ENCODE results near the gene PPM1H. TPM values are rescaled to one million over a fixed set of nuclear protein-coding genes. Genes with fewer than 3 reads are reported as not detected.
A peak's percentile ranks its signal among the peaks of the same experiment; 100 is the strongest.
"Not testable (repeated sequence)": the region's sequence is repeated elsewhere in the genome, so short reads cannot be mapped to it uniquely, and the experiment has no call there.

The PPM1H gene
- total RNA-seq, 1 experiment from 2014 or later = 65.7 TPM

DNA sequence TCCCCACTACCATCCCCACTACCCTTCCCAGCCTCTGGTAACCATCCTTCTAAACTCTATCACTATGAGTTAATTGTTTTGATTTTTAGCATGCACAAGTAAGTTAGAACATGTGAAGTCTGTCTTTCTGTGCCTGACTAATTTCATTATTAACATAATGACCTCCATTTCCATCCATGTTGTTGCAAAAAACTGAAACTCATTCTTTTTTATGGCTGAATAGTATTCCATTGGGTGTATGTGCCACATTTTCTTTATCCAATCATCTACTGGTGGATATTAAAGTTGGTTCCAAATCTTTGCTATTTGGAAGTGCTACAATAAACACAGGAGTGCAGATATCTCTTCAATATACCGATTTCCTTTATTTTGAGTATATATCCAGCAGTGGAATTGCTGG, 13.2 kb upstream of the PPM1H start:
- in situ Hi-C loops (cut with HindIII; ENCODE audit: low sequenced_read_pairs) = no loop called here

GRCh38 chr12:62947364-62947763, 12.4 kb upstream of the PPM1H start:
- in situ Hi-C loops (cut with HindIII; ENCODE audit: low sequenced_read_pairs) = no loop called here
- DNase-seq (ENCODE audit: low spot score) = no peak

More for the DNA sequence above, 13.2 kb upstream of the PPM1H start:
- no peak for DNase-seq (ENCODE audit: low spot score)

- in situ Hi-C loops (cut with HindIII; ENCODE audit: low sequenced_read_pairs) = no loop called here
- no peak for DNase-seq (ENCODE audit: low spot score)
Measured at GRCh38 chr12:62943779-62944395, 8.9 kb upstream of the PPM1H start.

GRCh38 chr12:62942316-62942715, 7.4 kb upstream of the PPM1H start:
- in situ Hi-C loops (cut with HindIII; ENCODE audit: low sequenced_read_pairs); DNase-seq (ENCODE audit: low spot score): not testable (repeated sequence)

DNA sequence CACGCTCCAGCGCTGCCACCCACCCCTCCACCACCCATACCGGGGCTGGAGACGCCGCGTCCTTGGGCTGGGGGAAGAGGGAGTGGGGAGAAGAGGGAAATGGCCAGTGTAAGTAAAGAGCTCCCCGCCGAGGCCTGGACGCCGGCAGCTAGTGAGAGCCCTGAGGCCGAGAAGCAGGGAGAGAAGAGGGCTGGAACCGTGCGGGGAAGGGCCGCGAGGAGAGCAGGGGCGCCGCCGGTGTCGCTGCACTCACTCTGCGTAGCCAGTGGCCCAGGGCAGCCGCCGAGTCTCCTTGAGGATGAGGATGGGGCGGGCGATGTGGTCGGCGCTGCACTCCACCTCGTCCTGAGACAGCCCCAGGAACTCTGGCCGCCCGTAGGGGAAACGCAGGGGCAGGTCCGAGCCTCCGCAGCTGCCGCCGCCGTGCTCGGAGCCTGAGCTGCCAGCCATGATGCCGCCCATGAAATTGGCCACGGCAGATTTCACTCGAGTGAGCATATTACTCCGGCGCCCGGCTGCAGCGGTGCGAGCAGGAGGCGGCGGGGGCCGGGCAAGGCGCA, 631 bp downstream of the PPM1H start:
- in situ Hi-C loops (cut with HindIII; ENCODE audit: low sequenced_read_pairs) = no loop called here
- peak; percentile 63 for DNase-seq (ENCODE audit: low spot score)

- in situ Hi-C loops (cut with HindIII; ENCODE audit: low sequenced_read_pairs) = no loop called here
- no peak for DNase-seq (ENCODE audit: low spot score)
Measured at GRCh38 chr12:62933602-62934238, 1.2 kb downstream of the PPM1H start.

DNA sequence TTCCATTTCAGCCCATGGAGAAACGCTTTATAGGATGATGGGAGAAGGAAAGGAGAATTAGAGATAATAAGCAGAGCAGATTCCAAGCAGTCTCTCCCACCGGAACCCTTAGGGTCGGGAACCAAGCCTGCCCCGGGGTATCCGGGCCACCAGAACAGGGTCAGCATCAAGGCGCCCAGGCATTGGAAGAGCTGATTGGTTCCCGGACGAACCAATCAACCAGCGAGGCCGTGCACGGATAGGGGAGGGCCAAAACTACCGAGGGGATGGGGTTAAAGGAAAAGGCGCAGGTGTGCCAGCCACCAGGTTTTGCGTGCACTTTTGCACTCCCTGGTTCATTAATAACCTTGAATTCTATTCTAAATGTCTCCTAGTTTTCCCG, 1.7 kb downstream of the PPM1H start:
- peak; percentile 98 for DNase-seq (ENCODE audit: low spot score)
- in situ Hi-C loops (cut with HindIII; ENCODE audit: low sequenced_read_pairs) = no loop called here

DNA sequence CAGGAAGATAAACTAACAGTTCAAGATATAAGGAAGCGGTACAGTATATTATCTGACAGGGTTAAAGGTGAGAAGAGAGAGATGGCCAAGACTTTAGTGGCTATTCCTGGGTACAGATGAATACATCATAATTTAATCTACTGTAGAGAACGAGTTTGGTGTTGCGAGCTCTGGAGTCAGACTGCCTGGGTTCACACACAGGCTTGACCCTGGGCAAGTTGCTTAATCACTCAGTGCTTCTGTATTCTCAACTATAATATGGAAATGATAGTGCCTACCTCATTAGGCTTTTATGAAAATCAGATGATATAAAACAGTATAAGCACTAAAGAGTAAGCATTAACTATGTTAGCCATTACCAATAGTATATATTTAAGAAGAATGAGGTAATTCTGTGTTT, 3.5 kb downstream of the PPM1H start:
- no peak for DNase-seq (ENCODE audit: low spot score)
- in situ Hi-C loops (cut with HindIII; ENCODE audit: low sequenced_read_pairs) = no loop called here

GRCh38 chr12:62930546-62931425, 4.2 kb downstream of the PPM1H start:
- in situ Hi-C loops (cut with HindIII; ENCODE audit: low sequenced_read_pairs) = no loop called here
- peak; percentile 68 for DNase-seq (ENCODE audit: low spot score)

DNA sequence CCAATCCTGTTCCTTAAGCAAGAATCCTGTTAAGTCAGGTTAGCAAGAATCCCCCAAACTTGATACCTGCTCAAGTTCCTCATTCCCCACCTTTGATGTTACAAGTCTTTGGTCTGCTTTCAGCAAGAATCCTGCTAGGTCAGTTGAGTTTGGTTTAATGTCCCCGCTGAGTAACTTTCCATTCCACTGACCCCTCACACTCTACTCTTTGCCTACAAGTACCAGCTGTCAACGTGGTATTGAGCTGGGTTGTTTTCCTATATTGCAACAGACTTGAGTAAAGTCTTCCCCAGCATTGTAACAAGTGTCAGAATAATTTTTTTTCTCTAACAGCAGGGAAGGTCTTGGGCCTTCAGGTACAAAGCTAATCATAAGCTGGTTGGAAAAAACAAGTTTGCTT, 6.3 kb downstream of the PPM1H start:
- in situ Hi-C loops (cut with HindIII; ENCODE audit: low sequenced_read_pairs) = no loop called here
- DNase-seq (ENCODE audit: low spot score) = no peak

- DNase-seq (ENCODE audit: low spot score) = no peak
- in situ Hi-C loops (cut with HindIII; ENCODE audit: low sequenced_read_pairs) = no loop called here
Measured at GRCh38 chr12:62925680-62926079, 9.3 kb downstream of the PPM1H start.

DNA sequence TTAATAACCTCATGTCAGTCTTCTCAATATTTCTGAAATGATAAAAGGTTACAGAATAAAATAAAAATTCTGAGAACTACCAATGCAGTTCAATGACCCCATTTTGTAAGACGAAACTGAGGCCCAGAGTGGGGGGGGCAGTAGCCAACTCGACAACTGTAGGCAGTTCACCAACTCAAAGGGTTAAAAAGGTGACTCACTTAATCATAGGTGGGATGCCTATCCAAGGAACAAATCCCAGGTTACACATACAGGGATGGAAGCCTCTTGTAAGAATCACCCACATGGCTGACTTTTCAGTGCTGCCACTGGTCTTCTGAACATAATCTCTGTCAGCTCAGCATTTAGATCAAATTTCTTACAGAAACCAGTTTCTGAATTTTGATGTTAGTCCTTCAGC, 10.9 kb downstream of the PPM1H start:
- in situ Hi-C loops (cut with HindIII; ENCODE audit: low sequenced_read_pairs) = no loop called here
- no peak for DNase-seq (ENCODE audit: low spot score)

- in situ Hi-C loops (cut with HindIII; ENCODE audit: low sequenced_read_pairs) = no loop called here
- no peak for DNase-seq (ENCODE audit: low spot score)
Measured at GRCh38 chr12:62922539-62922938, 12.4 kb downstream of the PPM1H start.

DNA sequence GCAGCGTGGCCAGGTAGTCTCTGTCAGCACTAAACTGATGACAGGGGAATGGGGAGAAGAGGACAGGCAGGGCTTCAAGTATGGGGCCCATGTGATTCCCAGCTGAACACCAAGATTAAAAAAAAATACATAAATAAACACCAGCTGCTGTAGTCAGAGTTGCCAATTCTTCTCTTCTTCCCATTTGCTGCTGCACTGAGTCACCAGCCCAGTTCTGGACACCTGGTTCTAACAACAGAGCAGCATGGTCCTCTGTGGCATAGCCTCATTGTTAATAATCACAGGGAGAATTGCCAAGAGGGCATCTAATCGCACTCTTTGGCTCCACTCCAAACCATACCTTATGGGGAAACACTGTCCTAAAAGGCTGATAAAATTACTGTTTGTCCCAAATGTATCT, 15.1 kb downstream of the PPM1H start:
- in situ Hi-C loops (cut with HindIII; ENCODE audit: low sequenced_read_pairs) = no loop called here
- DNase-seq (ENCODE audit: low spot score) = peak; percentile 86

DNA sequence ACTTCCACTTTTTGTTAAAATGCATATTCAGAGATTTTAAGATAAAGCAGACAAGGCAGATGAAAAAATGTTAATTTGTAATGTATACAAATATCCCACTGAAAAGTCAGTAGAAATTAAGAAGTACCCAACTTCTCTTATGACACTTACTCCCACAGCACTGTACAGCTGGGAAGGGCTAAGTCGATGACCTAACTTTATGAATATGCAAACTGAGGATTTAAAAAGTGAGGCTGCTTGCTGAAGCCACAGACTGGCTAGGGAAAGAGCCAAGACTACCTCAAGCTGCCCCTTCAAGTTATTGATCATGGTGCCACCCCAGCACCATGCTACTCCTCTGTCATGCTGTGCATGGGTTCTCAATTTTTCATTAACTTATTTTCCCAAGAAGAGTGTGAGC, 17.0 kb downstream of the PPM1H start:
- in situ Hi-C loops (cut with HindIII; ENCODE audit: low sequenced_read_pairs) = no loop called here
- DNase-seq (ENCODE audit: low spot score) = no peak

DNA sequence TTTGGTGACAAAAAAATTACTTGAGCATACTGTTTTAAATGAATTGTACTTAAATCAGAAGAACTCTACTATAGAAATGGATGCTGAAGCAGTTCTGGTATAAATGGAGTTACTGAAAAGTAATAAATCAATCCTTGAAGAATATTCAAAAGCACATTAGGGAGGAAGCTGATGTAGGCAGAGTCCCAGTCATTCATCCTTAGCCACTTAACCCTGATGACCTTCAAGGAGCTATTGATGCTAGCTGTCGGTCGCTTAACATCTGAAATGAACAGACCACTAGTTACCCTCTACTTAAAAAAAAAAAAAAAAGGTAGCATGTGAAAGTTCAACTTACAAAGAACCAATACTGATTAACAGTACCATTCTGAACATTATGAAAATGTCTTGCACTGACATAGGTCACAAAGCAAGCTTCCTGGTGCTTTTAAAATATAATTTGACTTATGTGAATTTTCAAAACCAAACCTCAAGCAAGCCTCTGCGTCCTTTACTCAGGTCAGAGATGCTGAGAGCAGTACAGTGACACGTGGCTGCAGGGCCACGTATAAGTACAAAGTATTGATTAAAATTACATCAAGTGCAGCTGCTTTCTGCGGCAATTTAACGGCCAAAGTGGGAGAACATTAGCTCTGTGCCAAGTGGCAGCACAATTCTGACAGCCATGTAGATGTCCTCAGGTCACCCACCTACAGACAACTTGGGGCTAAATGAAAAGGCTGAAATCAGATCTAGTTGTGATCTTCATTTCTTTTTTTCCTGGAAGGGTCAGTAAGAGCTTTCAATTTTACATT, 18.1 kb downstream of the PPM1H start:
- no peak for DNase-seq (ENCODE audit: low spot score)
- in situ Hi-C loops (cut with HindIII; ENCODE audit: low sequenced_read_pairs) = no loop called here

DNA sequence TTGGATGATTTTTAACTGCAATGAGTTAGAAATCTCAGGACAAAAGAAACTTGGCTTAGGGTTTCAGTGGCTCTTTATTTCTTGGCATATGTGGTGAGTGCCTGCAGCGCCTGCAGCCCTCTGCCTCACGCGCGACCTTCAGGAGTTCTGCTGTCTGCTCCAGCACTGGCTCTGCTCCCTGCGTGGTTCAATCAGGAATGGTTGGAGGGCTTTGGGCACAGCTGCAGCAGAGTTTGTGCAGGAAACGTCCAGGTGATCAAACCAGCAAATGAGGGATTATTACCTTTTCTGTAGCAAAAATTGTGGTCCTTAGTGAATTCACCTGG, 19.8 kb downstream of the PPM1H start:
- DNase-seq (ENCODE audit: low spot score) = peak; percentile 75
- in situ Hi-C loops (cut with HindIII; ENCODE audit: low sequenced_read_pairs) = no loop called here

DNA sequence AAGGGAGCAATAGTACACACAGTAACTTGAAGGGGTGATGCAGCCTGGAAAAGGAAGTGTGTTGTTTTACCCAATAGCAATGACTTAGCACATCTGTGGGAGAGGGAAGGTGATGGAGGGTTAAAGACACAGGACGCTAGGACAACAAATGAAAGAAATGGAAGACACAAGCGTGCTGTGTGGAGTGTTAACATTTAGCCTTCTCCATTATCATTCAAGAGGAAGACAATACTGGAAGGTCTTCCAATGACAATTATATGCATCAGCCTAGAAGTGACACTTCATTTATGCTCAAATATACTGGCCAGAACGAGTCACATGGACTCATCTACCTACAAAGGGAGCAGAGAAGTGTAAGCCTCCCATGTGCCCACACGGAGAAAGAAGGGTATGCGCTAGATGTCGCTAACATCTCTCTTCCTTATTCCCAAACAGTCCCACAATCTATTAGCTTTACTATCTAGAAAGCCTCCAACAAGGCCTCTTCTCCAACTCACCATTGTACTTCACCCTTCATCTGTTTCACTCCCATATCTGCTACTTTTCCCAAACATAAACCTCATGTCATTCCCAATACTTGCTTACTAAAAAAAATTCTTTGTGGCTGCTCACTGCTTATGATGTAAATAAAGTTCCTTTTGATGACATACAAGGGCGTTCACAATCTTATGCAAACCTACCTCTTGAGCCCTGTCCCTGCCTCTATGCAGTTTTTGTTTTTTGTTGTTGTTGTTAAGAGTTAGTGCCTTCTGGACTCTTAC, 20.3 kb downstream of the PPM1H start:
- in situ Hi-C loops (cut with HindIII; ENCODE audit: low sequenced_read_pairs) = no loop called here
- DNase-seq (ENCODE audit: low spot score) = no peak

DNA sequence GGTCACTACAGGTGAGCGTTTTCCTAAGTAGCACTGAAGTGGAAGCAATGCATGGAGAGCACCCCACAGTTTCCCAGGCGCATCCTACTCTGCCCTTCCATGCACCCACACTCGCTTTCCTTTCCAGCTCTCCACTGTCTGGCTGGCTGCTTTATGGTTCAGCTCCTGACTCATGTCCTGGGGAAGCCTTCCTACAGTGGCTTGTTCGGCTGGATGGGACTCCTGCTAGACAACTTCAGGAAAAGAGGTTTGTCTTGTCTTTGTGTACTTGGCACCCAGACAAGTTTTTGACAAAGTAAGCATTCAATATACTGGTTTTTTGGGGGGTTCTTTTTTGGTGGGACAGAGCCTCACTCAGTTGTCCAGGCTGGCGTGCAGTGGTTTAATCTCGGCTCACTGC, 21.6 kb downstream of the PPM1H start:
- in situ Hi-C loops (cut with HindIII; ENCODE audit: low sequenced_read_pairs) = no loop called here
- no peak for DNase-seq (ENCODE audit: low spot score)

Data from G401 (cell line).